HG03108 (cell line): Measurements from ENCODE around the gene MED19.
"Not testable (repeated sequence)": the region's sequence is repeated elsewhere in the genome, so short reads cannot be mapped to it uniquely, and the experiment has no call there.

Experiments
- ATAC-seq: cut with Tn5 transposase; IDR thresholded peaks from one replicate; pipeline ENCODE4 v1.9.1; 2021; ENCODE audit warnings: moderate library complexity; ENCODE audit not compliant: unreplicated experiment

Gene MED19

DNA sequence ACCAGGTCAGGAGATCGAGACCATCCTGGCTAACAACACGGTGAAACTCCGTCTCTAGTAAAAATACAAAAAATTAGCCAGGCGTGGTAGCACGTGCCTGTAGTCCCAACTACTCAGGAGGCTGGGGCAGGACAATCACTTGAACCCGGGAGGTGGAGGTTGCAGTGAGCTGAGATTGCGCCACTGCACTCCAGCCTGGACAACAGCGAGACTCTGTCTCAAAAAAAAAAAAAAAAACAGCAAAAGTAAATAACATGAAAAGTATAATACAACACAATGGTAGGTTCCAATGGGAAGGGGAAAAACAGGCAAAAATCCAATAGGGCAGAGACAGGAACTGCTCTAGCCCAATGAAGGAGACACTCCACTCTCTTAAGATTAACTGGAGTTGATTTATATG is 6.6 kb downstream of the MED19 start:
- ATAC-seq, result not testable (repeated sequence)

DNA sequence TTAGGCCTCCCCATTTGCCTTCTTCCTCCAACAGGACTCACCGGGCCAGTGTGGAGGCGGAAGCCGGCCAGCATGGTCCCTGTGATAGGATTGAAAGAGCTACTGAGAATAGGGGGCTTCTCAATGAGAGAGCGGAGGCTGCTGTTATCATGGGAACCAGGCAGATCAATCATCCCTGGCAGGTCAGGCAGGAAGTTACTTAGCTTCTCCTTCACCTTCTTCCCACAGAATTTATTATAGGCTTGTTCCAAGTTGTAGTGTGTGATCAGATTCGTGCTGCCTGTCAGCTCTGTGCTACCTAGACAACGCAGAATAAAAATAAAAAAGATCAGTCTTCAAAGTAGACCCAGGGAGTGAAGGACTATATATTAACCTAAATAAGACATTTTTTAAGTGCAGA is 7.1 kb downstream of the MED19 start:
- ATAC-seq, result no peak

GRCh38 chr11:57703341-57703740 is 8.7 kb downstream of the MED19 start:
- ATAC-seq, result no peak

DNA sequence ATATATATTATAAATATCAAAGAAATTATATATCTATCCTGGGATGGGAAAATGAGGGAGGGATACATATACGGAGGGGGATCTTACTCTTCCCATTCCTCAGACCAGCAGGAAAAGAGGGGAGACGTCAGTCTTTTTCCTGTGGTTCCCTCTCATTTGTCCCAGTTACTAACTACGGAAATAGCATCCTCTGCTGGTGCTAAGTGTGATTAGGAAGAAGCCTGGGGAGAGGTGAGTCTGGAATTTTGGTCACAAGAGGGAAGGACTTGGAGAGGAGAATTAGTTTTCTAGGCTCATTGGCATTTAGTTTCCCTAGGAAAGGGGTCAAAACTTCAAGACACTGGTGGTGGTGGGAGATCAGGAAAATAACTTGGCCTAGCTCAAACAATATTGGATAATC is 11.6 kb downstream of the MED19 start:
- ATAC-seq, result no peak

DNA sequence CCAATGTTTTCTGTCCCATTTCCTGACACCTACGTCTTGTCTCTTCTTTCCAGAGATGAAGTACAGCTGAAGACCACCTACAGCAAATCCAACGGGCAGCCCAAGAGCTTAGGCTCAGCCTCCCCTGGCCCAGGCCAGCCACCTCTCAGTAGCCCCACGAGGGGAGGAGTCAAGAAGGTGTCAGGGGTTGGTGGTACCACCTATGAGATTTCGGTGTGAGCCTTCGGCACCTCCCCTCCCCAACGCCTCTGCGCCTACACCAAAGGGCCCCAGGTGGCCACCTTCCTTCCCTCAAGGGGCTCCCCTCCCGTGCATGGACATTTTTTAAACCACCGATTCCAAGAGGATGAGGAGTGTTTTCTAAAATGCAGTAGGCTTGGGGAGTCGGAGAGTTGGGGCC is 12.2 kb downstream of the MED19 start:
- ATAC-seq, result no peak

- ATAC-seq, result no peak
Measured at GRCh38 chr11:57698843-57699365, 13.1 kb downstream of the MED19 start.

- ATAC-seq, result not testable (repeated sequence)
Measured at GRCh38 chr11:57690474-57690873, 21.5 kb downstream of the MED19 start.

- no peak for ATAC-seq
Measured at GRCh38 chr11:57681168-57681567, 30.8 kb downstream of the MED19 start.

GRCh38 chr11:57680552-57680874 is 31.5 kb downstream of the MED19 start:
- ATAC-seq, result no peak

- ATAC-seq, result no peak
Measured at GRCh38 chr11:57679396-57679795, 32.6 kb downstream of the MED19 start.

- ATAC-seq, result no peak
Measured at GRCh38 chr11:57675176-57675941, 36.7 kb downstream of the MED19 start.

DNA sequence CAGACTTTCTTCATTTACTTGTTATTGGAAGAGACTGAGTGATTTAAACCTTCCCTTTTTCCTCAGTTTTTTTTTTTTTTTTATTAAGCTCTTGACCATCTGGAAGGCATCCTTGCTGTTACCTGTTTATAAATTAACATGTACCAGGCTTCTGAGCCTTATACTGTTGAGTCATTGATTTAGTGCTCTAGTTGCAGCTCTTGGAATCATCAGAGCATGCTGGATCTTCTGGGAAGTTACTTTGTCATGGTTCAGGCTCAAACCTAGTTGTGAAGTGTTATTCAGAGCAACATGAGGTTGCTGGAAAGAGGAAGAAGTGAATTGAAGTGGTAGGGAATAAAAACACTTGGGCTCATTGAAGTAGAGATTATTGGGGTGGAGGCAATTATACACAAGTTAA is 37.8 kb downstream of the MED19 start:
- ATAC-seq, result no peak

DNA sequence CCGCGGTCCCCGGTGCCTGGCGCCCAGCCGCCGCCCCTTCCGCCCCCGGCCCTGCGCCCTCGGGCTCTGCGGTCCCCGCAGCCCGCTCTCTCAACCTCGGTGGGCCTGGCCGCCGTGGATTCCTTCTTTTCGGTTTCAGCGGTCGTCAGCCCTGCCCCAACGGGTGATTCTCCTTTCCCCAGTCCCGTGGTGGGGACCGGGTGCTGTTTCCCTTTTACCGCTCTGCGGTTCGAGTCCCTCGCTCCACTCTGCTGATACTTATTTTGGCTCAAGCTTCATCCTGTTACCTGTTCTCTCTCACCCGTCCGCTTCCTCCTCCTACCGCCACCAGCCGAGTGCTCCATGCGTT is 43.6 kb downstream of the MED19 start:
- no peak for ATAC-seq

DNA sequence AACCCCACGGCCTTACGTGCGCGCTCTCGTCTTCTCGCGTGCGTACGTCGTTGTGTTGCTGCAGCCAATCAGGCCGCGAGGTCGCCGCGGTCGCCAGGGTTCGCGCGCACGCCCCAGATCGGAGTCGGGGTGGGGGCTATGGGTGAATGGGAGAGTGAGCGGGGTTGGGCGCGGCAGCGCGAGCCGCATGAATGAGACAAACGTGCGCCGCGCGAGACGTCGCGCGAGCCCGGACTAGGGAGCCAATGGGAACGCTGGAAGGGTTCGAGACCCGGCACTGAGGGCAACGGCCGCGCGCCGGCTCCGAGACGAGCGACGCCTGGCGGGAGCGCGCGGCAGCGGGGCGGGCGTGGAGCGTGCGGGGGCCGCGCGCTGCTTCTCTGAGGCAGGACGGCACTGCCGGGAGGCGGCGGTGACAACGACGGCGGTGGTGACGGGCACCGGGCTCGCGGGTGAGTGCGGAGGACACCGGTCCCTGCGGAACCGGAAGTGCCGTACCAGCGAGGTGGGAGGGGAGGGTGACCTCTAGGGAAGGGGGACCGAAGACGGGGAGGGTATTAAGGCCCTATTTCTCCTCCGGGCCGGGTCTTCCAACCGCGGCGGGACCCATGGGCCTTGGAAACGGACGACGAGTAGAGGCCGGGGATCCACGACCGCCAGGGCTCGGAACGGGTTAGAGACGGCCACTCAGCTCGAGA is 44.1 kb downstream of the MED19 start, which contains the start of gene ZDHHC5:
Gene ZDHHC5 (plus strand): TSS at position 379 of the 698 bp plus-strand sequence. CDS start 4,977 bp downstream, outside the sequence.
- ATAC-seq, result peak; percentile 80

DNA sequence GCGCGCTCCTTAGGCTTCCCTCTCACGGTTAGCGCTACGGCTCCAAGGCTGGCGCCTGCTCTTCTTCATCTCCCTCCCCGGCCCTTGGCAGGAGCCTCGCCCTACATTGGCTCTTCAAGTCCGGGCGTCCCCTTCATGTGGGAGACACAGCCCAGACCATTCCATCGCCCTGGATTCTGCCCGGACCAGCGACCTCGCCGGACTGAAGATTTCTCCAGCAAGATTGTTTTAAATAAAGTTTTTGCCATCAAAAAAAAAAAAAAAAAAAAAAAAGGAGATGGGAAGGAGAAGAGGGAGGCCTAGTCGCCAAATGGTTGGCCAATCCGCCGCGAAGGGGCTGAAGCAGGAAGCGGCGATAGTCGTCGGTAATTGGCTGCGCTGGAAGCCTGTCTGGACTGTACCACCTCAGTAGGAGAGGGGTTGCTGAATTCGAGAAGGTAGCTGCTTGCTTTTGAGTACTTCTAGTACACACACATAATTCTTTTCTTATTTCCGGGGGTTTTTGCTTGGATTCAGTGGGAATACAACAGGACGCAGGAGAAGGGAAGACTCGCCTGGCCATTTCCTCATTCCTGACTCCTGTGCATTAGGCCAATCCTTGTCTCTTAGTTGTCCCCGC is 44.8 kb downstream of the MED19 start:
- peak; percentile 62 for ATAC-seq

DNA sequence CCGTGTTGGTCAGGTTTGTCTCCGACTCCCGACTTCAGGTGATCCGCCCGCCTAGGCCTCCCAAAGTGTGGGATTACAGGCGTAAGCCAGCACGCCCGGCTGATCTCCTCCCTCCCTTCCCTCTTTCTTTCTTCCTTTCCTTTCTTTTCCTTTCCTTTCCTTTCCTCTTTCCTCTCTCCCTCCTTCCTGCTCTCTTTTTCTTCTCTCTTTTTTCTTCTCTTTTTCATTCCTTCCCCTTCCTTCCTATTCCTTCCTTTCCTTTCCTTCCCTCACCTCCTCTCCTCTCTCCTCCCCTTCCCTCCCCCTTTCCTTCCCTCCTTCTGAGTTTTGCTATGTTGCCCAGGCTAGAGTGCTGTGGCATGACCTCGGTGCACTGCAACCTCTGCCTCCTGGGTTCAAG is 48.0 kb downstream of the MED19 start:
- ATAC-seq, result no peak

DNA sequence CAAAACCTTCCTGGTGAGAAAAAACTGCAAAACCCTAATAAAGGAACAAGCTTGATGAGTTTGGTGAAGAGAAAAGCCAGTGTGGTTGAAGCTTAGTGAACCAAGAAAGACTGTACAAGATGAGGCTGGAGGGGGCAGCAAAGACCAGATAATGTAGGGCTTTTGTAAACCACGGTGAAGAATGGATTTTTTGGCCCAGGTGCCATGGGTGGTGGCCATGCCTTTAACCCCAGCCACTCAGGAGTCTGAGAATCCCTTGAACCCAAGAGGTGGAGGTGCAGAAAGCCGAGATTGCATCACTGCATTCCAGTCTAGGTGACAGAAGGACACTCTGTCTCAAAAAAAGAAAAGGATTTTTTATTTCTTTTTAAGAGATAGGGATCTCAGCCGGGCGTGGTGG is 49.1 kb downstream of the MED19 start:
- ATAC-seq, result no peak

GRCh38 chr11:57659669-57660068 is 52.3 kb downstream of the MED19 start:
- no peak for ATAC-seq

DNA sequence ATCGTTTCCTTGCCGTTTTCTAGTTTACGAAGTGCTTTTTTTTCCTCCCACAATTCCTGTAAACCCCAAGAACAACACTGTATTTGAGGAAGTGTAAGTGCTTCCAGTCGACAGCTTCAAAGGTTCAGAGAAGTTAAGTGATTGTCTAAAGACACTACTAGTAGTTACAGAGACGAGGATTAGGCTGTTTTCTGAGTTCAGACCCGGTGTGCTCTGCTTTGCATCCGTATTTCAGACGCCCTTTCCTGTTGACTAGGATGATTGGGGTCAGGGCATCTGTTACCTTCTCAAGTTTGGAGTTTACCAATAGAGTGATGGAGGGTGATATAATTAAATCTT is 54.0 kb downstream of the MED19 start:
- ATAC-seq, result no peak

- peak; percentile 99 for ATAC-seq
Measured at GRCh38 chr11:57657194-57658022, 54.6 kb downstream of the MED19 start, which contains the start of gene CLP1. TSS of gene CLP1 (plus strand) at chr11:57657762. CDS start at chr11:57659477, 1,715 bp downstream.

DNA sequence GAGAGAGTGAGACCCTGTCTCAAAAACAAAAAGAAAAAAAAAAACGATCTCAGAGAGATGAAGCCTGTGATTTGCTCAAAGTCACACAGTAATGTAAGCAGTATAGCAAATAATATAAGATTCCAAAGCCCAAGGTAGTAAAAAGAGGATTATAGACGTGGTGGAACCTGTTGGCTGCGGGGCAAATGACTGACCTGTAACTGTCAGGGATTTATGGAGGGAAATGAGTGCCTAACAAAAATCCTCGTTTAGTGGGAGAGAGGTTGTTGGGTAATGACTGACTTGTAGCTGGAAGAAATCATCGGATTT is 55.2 kb downstream of the MED19 start:
- no peak for ATAC-seq
